Suprapubic skin (tissue), 4 donors: ENCODE results near the gene B4GALT5. TPM values are rescaled to one million over a fixed set of nuclear protein-coding genes. Genes with fewer than 3 reads are reported as not detected.

Experiments
- DNase-seq, 2 donors: peaks; one replicate each; pipeline ENCODE4 v3.0.0-alpha.2; 2019; ENCODE audit warnings: low spot score in 2 of 2
- H3K27ac ChIP-seq: fragments of 200-600 bp; sonication (generic); one replicate; pipeline ENCODE4 v1.5.1; 2019
- H3K27me3 ChIP-seq: fragments of 200-600 bp; sonication (generic); one replicate; pipeline ENCODE4 v1.5.1; 2019
- H3K36me3 ChIP-seq: fragments of 200-600 bp; sonication (generic); one replicate; pipeline ENCODE4 v1.5.1; 2019
- H3K4me1 ChIP-seq: fragments of 200-600 bp; sonication (generic); one replicate; pipeline ENCODE4 v1.5.1; 2019
- H3K4me3 ChIP-seq: fragments of 200-600 bp; sonication (generic); one replicate; pipeline ENCODE4 v1.5.1; 2019; ENCODE audit warnings: mild to moderate bottlenecking
- H3K9me3 ChIP-seq: fragments of 200-600 bp; sonication (generic); one replicate; pipeline ENCODE4 v1.5.1; 2019
- CTCF ChIP-seq, 2 donors: fragments of 200-600 bp in 1 of 2; fragments of 450-650 bp in 1 of 2; sonication (generic) in 1 of 2; IDR thresholded peaks; one replicate each; pipeline ENCODE4 v1.5.1; 2016 to 2019; ENCODE audit warnings: antibody characterized with exemption in 2 of 2, mild to moderate bottlenecking in 1 of 2, moderate library complexity in 1 of 2
- EP300 ChIP-seq: sonication (generic); formaldehyde crosslinking; IDR thresholded peaks from one replicate; pipeline ENCODE4 v1.6.1; 2017; ENCODE audit warnings: antibody characterized with exemption
- POLR2A ChIP-seq, 2 donors: fragments of 450-650 bp; IDR thresholded peaks; one replicate each; pipeline ENCODE4 v1.6.1; 2017; ENCODE audit warnings: antibody characterized with exemption in 2 of 2, mild to moderate bottlenecking in 2 of 2, moderate library complexity in 2 of 2
- POLR2AphosphoS5 ChIP-seq, 3 donors: sonication (generic); formaldehyde crosslinking; IDR thresholded peaks; one replicate each; pipeline ENCODE4 v1.6.1; 2017; ENCODE audit warnings: antibody characterized with exemption in 3 of 3
- WGBS: methylation state at CpG from one replicate; pipeline ENCODE4 v1.1.5; 2018; 5-methylcytosine and 5-hydroxymethylcytosine counted together
- total RNA-seq, 4 donors: library from RNA; depleted of rRNA; stranded (reverse); fragments of >200 nt; gene quantifications; one replicate each; pipeline ENCODE4 v1.1.0, GENCODE V29; 2016

The B4GALT5 gene
- total RNA-seq, 4 donors from 2014 or later, result 8.8 to 12.7 (median 10.1) TPM

DNA sequence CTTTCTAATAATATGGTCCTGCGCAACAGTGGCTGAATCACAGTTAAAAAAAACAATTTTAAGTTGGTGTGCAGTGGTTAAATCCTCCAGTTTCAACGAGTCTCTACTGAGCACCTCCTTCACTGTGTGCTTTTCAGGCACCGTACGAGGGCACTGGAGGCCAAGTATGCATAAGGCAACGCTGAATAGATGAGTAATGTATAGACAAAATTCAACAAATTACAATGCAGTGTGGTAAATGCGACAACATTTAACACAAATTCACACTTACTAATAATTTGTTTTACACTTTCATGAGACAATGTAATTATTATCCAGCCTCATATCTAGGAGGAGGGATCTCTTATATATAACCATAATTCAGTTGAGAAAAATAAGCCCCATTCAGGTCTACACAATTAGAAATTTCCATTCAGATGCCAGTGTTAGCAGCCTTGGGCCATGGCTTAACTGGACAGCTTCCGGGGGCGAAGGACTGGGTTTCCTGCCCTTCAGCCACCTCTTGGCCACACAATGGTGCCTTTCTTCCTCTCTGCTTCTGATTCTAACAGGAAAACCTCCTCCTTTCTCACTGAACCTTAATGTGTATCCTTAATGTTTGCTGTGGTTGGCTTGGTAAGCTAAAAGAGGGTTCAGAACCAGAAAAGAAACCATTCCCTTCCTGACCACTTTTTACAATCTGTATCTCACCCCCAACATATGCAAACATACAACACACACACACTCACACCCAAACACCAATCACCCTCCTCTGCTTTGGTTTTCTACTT, 51.9 kb downstream of the B4GALT5 start:
- H3K4me3 ChIP-seq, result no peak overlapping the region
- H3K9me3 ChIP-seq, result no peaks in the 10 kb centered on the region
- no peak overlapping the region for H3K27ac ChIP-seq
- H3K4me1 ChIP-seq, result peaks cover 24% of the 10 kb centered on the region
- no peaks in the 10 kb centered on the region for H3K36me3 ChIP-seq
- H3K27me3 ChIP-seq, result no peaks in the 10 kb centered on the region
- TF ChIP-seq EP300 (no peak), POLR2AphosphoS5 (IDR thresholded peaks at IDR 0.05) (no peak), POLR2A (IDR thresholded peaks at IDR 0.05) (no peak), CTCF (IDR thresholded peaks at IDR 0.05) (no peak)
- 73% methylated on average over 8 of the region's 8 CpGs for WGBS
- no peak for DNase-seq

- Histone ChIP-seq H3K27me3 (no peaks in the 10 kb centered on the region), H3K36me3 (no peaks in the 10 kb centered on the region), H3K9me3 (no peaks in the 10 kb centered on the region), H3K4me3 (no peak overlapping the region), H3K4me1 (peaks cover 30% of the 10 kb centered on the region), H3K27ac (no peak overlapping the region)
- DNase-seq, result no peak
- over 99% methylated on average over 5 of the region's 5 CpGs for WGBS
- TF ChIP-seq POLR2AphosphoS5 (IDR thresholded peaks at IDR 0.05) (no peak), CTCF (IDR thresholded peaks at IDR 0.05) (no peak), EP300 (no peak), POLR2A (IDR thresholded peaks at IDR 0.05) (no peak)
These were observed 52.8 kb downstream of the B4GALT5 start for GRCh38 chr20:49660912-49661311.

DNA sequence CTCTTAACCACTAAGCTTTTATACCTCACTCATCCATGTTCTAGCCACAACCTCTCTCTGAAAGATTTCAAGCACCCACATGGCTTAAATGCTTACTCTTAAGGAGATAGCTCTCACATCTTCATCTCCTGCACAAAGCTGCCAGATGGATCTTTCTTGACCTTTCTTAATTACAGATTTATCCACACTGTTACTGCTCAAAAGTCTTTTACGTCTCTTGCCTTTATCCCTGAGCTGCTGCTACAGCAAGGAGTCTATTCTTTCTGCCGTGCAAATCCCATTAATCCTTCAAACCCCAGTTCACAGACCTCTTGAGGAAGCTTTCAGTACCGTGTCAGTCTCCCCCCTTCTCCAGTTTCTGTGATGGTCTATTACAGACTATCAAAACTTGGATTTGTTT, 54.6 kb downstream of the B4GALT5 start:
- no peaks in the 10 kb centered on the region for H3K27me3 ChIP-seq
- TF ChIP-seq POLR2A (IDR thresholded peaks at IDR 0.05), result no peak
- no peak for TF ChIP-seq POLR2AphosphoS5 (IDR thresholded peaks at IDR 0.05)
- no peak for TF ChIP-seq CTCF (IDR thresholded peaks at IDR 0.05)
- TF ChIP-seq EP300, result no peak
- peaks cover 12% of the 10 kb centered on the region for H3K36me3 ChIP-seq
- peaks cover 30% of the 10 kb centered on the region for H3K4me1 ChIP-seq
- no peak overlapping the region for H3K4me3 ChIP-seq
- no peak for DNase-seq
- no peak overlapping the region for H3K27ac ChIP-seq
- WGBS, result 61% methylated on average over 3 of the region's 3 CpGs
- no peaks in the 10 kb centered on the region for H3K9me3 ChIP-seq

- no peaks in the 10 kb centered on the region for H3K27me3 ChIP-seq
- no peaks in the 10 kb centered on the region for H3K9me3 ChIP-seq
- peaks cover 30% of the 10 kb centered on the region for H3K4me1 ChIP-seq
- WGBS, result 93% methylated on average over 2 of the region's 2 CpGs
- peaks cover 18% of the 10 kb centered on the region for H3K36me3 ChIP-seq
- H3K4me3 ChIP-seq, result no peak overlapping the region
- TF ChIP-seq POLR2AphosphoS5 (IDR thresholded peaks at IDR 0.05) (no peak), EP300 (no peak), POLR2A (IDR thresholded peaks at IDR 0.05) (no peak)
- H3K27ac ChIP-seq, result no peak overlapping the region
- DNase-seq, result no peak
These were observed 55.2 kb downstream of the B4GALT5 start for GRCh38 chr20:49658508-49658907.

DNA sequence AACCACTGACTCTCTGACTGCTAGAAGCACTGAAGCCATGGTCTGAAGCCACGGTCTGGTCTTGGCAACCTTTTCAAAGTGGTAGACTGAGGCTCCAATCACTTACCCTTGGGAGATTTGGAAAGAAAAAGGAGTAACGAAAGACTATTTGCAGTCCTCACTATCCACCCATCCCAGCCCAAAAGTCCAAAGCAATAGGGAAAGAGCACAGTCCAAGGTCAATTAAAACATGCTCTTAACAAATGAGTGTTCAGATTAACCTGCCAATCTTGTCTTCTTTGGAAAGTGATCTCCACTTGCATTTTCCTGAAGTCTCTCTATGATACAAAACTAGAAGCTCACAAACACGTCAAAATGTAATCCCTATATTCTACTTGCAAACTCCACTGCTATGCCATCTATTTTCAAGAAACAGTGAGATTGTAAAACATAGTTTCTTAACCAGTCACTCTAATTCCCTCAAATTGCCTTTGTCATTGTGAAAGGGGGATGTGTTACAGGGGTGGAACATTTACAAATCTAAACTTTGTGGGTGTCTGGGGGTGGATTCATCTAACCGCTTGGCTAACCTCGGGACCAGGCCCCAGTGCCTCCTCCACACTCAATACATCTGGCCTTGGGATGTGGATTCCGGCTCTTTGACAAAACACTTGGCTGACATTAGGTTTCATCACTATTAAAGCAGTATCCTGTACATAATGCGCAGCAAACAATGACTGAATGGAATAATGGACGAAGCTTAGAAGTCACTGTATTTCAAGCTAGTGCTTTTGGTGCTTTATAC, 56.4 kb downstream of the B4GALT5 start:
- Histone ChIP-seq H3K4me3 (no peak overlapping the region), H3K27me3 (no peaks in the 10 kb centered on the region), H3K36me3 (peaks cover 30% of the 10 kb centered on the region), H3K27ac (no peak overlapping the region), H3K4me1 (peaks cover 28% of the 10 kb centered on the region), H3K9me3 (no peaks in the 10 kb centered on the region)
- DNase-seq, result peak in 1 of 2 donors; percentile 72
- WGBS, result 72% methylated on average over 8 of the region's 8 CpGs
- no peak for TF ChIP-seq EP300
- TF ChIP-seq POLR2AphosphoS5 (IDR thresholded peaks at IDR 0.05), result no peak
- TF ChIP-seq CTCF (IDR thresholded peaks at IDR 0.05), result no peak
- TF ChIP-seq POLR2A (IDR thresholded peaks at IDR 0.05), result no peak
